Coronary artery (tissue), 2 donors: ENCODE results near the gene CYGB.
A peak's percentile ranks its signal among the peaks of the same experiment; 100 is the strongest.

Source experiments
- DNase-seq: peaks from one replicate; pipeline ENCODE4 v3.0.0-alpha.2; 2017; ENCODE audit warnings: low spot score
- H3K27ac ChIP-seq, 2 donors: fragments of 200-600 bp; sonication (generic); one replicate each; pipeline ENCODE4 v1.5.1; 2016 to 2019
- H3K4me3 ChIP-seq: fragments of 200-600 bp; sonication (generic); 2 replicates; pipeline ENCODE4 v1.5.1; 2016; ENCODE audit warnings: mild to moderate bottlenecking, moderate library complexity
- TF ChIP-seq, protein P1 (sequence below): fragments of 200-600 bp; sonication (generic); IDR thresholded peaks from one replicate; pipeline ENCODE4 v1.5.1; 2019; ENCODE audit warnings: antibody characterized with exemption

Gene CYGB

DNA sequence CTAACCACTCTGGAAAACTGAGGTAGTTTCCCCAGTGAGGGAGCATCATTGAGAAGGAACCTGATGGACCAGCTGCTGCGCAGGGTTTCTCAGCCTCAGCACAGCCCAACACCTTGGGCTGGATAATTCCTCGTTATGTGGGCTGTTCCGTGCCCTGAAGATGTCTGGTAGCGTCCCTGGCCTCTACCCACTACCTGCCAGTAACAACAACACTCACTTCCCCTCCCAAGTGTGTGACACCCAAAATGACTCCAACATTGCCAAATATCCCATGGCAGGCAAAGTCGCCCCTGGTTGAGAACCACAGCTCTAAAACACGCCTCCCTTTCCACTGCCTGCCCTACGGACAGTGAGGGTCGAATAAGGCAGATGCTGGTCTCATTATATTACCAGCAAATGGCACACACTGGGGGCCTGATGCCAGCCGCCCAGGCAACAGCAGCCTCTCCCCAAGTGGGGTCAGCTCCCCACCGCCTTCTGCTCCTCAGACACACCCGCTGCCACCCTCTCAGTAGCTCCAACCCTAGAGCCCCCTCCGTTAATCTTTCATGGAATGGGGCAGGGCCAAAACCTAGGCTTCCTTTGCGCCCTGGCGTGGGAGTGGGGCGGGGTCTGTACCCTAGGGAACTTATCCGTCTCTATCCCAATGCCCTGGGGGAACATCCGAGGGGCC, 37.3 kb downstream of the CYGB start:
- TF ChIP-seq, protein P1, sequence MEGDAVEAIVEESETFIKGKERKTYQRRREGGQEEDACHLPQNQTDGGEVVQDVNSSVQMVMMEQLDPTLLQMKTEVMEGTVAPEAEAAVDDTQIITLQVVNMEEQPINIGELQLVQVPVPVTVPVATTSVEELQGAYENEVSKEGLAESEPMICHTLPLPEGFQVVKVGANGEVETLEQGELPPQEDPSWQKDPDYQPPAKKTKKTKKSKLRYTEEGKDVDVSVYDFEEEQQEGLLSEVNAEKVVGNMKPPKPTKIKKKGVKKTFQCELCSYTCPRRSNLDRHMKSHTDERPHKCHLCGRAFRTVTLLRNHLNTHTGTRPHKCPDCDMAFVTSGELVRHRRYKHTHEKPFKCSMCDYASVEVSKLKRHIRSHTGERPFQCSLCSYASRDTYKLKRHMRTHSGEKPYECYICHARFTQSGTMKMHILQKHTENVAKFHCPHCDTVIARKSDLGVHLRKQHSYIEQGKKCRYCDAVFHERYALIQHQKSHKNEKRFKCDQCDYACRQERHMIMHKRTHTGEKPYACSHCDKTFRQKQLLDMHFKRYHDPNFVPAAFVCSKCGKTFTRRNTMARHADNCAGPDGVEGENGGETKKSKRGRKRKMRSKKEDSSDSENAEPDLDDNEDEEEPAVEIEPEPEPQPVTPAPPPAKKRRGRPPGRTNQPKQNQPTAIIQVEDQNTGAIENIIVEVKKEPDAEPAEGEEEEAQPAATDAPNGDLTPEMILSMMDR, result no peak
- no peak for DNase-seq
- peak overlapping the region; percentile 83 for H3K4me3 ChIP-seq
- H3K27ac ChIP-seq, result peak overlapping the region; percentile 86 to 92

DNA sequence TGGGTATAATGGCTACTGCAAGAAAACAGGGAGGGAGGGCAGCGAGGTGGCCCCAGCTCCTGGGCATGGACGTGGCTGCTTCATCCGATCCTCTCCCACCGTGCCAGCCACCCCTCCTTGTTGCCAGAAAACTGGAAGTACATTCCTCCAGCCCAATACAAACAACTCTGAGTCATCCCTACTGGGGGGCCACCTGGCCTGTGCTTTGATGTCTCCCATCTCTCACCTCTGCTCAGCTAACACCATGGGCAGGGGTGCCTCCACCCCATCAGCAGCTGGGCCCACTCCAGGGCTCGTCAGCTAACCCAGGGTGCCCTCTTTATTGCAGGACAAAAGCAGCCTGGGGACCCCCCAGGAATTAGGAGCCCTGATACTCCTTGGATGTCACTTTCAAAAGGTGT, 38.2 kb downstream of the CYGB start:
- H3K4me3 ChIP-seq, result peak overlapping the region; percentile 83
- H3K27ac ChIP-seq, result peak overlapping the region; percentile 86 to 92
- no peak for DNase-seq

DNA sequence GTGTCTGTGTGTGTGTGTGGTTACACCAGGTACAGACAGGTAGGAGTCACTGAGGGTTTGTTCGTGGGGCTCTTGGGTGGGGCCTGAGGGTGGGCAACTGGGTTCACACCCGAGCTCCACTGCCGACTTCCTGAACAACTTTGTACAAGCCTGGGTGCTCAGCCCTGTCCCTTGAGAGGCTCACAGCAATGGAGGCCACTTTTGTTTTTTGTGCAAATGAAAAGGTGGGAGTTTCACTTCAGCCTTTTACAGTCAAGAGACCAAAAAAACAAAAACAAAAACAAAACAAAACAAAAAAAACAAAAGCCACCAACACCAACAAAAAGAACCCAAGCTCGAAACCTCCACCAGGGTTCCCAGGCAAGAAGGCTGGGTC, 38.6 kb downstream of the CYGB start:
- no peak for DNase-seq
- H3K27ac ChIP-seq, result peak overlapping the region; percentile 86 to 92
- peak overlapping the region; percentile 57 for H3K4me3 ChIP-seq
- TF ChIP-seq, protein P1, result no peak

More for the DNA sequence above, 38.2 kb downstream of the CYGB start:
- TF ChIP-seq, protein P1, result no peak

DNA sequence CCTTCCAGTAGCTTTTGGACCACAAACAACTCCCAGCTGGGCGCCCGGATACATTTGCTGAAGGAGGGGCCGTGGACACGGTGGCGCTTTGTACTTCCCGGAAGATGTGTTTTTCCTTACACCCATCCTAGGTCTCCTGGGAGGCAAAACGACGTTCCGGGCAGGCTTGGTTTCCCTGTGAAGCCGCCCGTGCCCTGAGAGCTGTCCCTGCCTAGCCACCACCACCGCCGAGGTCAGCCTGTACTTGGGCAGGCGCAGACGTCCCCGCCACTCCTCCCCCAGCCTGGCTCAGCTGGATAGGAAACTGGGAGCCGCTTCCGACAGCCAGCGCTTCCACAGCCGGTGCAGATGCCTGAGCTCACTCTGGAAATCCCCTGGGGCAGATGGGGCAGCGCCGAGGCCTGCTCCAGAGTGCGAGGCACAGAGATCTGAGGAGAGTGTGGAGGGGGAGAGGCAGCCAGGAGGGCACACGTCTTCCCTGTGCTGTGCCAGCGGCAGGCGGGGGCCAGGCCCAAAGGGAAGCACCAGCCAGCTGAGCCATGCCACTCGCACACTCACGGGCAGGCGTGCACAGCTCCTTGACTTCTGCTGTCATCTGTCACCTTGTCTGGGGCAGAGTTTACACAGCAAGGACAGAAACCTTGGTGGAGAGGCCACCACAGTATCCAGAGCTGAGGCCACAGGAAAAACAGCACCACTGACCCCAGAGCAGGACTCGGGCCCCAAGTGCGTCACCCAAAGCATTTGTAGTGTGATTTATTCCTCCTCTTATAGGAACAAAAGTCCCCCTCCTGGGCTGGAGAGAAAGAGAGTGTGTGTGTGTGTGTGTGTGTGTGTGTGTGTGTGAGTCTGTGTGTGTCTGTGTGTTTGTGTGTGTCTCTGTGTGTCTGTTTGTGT, 39.3 kb downstream of the CYGB start:
- peak overlapping the region; percentile 57 for H3K4me3 ChIP-seq
- peak; percentile 84 for DNase-seq
- H3K27ac ChIP-seq, result peak overlapping the region; percentile 67 to 83
- TF ChIP-seq, protein P1, result no peak

DNA sequence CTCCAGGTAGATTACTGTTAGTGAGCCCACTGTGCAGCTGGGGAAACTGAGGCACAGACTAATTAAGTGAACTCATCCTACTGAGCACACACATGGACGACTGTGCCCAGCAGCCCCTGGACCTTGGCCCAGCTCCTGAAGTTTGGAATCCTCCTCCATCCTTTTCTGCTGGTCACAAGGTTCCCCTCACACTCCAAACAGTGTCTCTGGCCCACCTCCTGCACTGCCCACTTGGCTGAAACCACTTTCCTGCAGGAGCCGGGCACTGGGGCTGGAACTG, 39.9 kb downstream of the CYGB start:
- H3K4me3 ChIP-seq, result peak overlapping the region; percentile 57
- no peak for DNase-seq
- TF ChIP-seq, protein P1, result no peak
- peak overlapping the region; percentile 67 to 83 for H3K27ac ChIP-seq

DNA sequence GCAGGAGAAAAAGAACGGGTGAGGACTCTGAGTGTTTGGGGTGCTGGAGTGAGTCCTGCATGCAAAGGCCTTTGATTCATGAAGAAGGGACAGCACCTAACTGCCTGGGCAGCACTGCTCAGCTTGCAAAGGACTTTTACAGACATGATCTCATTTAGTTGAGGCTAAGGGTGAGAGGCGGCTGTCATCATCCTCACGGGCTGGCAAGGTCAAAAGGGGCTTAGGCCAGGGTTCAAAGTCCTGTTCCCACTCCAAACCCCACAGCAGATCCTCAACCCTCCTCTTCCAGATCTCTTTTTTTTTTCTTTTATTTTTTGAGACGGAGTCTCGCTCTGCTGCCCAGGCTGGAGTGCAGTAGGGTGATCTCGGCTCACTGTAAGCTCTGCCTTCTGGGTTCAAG, 41.0 kb downstream of the CYGB start:
- DNase-seq, result no peak
- no peak overlapping the region for H3K27ac ChIP-seq
- TF ChIP-seq, protein P1, result no peak
- H3K4me3 ChIP-seq, result no peak overlapping the region
